ENCODE data around the gene CDC25B.

DNA sequence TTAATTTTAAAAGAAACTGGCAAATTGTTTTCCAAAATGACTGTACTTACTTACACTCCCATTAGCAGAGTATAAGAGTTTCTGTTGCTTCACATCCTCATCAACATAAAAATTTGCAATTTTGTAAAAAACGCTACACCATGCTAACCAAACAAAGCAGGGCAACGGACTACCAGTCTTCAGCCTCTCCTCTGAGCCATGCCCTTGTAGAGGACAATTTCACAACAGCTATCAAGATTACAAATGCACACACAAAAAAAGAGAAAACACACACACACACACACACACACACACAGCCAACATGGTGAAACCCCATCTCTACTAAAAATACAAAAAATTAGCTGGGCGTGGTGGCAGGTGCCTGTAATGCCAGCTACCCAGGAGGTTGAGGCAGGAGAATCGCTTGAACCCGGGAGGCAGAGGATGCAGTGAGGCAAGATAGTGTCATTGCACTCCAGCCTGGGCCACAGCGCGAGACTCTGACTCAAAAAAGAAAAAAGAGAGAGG lies 24.5 kb upstream of the CDC25B start:
- TF ChIP-seq, protein P1, sequence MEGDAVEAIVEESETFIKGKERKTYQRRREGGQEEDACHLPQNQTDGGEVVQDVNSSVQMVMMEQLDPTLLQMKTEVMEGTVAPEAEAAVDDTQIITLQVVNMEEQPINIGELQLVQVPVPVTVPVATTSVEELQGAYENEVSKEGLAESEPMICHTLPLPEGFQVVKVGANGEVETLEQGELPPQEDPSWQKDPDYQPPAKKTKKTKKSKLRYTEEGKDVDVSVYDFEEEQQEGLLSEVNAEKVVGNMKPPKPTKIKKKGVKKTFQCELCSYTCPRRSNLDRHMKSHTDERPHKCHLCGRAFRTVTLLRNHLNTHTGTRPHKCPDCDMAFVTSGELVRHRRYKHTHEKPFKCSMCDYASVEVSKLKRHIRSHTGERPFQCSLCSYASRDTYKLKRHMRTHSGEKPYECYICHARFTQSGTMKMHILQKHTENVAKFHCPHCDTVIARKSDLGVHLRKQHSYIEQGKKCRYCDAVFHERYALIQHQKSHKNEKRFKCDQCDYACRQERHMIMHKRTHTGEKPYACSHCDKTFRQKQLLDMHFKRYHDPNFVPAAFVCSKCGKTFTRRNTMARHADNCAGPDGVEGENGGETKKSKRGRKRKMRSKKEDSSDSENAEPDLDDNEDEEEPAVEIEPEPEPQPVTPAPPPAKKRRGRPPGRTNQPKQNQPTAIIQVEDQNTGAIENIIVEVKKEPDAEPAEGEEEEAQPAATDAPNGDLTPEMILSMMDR (IDR thresholded peaks at IDR 0.05; ENCODE audit: low read depth, low read length) = no peak
- no peak for TF ChIP-seq POLR2A (IDR thresholded peaks at IDR 0.05; ENCODE audit: extremely low read depth, insufficient read length)
- TF ChIP-seq, protein P2, sequence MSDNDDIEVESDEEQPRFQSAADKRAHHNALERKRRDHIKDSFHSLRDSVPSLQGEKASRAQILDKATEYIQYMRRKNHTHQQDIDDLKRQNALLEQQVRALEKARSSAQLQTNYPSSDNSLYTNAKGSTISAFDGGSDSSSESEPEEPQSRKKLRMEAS (IDR thresholded peaks at IDR 0.05; ENCODE audit: low read depth, low read length) = no peak

Measured in NB4 (cell line).